Measurements from ENCODE around the gene TMEM132A.

- TF ChIP-seq CTCF (conservative IDR thresholded peaks at IDR 0.05; ENCODE audit: low read depth, low read length) (no peak), EZH2 (IDR thresholded peaks at IDR 0.05; ENCODE audit: borderline replicate concordance, low read depth, low read length, poor library complexity, severe bottlenecking) (no peak)
These were observed 934 bp upstream of the TMEM132A start for GRCh38 chr11:60923326-60923725.
